Pons (tissue), 1 donor: ENCODE measurements around the gene SGO2.
"Not testable (repeated sequence)": the region's sequence is repeated elsewhere in the genome, so short reads cannot be mapped to it uniquely, and the experiment has no call there.

ENCODE experiments used
- DNase-seq: peaks from one replicate; pipeline ENCODE4 v3.0.0-alpha.2; 2016; ENCODE audit warnings: low spot score

The SGO2 gene

GRCh38 chr2:200525066-200525465 lies 941 bp upstream of the SGO2 start:
- no peak for DNase-seq

DNA sequence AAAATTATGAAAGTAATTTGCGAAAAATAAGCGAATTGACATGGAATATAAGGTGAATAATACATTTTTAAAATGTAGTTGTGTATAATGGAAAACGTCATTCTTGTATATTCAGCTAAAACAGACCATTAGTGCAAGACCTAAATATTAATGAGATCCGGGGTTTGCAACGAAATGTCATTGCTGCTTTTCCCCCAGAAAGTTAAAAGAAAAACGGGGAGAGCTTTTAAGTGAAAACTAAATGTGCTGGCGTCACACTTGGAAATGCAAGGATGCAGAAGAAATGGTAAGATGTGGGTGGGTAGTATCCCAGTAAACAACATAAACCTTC lies 491 bp upstream of the SGO2 start:
- no peak for DNase-seq

DNA sequence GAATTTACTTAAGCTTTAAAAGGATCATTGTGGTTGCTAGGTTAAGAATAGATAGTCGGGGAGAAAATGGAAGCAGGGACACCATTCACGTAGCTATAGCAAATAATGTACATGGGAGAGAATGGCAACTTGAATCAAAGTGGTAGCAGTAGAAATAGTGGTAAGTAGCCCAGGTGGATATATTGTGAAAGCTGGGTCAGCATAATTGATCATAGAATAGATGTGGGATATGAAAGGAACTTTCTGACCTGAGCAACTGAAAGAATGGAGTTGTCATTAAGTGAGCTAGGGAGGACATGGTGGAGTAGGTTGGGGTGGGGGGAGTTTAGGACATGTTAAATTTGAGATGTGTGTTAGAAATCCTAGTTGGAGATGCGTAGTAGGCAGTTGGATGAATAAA lies 2.2 kb downstream of the SGO2 start:
- no peak for DNase-seq

DNA sequence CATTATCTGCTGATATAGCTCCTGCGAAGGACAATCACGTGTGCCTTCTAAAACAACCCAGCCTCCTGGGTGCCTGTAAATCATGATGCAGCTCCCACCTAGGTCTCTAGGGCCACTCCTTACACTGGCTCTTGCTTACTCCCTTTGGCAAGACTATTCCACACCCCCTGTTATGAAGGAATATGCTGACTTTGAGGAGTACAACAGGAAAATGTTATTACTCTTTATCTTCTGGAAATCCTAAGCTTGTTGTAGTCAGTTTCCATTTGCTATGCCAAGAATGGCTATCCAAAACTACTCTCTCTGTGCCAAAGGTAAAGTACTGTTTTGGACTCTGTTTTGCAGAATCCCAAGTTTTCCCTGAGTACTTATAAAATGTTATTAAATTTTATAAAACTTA lies 7.7 kb downstream of the SGO2 start:
- no peak for DNase-seq

GRCh38 chr2:200534572-200534971 lies 8.6 kb downstream of the SGO2 start:
- no peak for DNase-seq

GRCh38 chr2:200538139-200538538 lies 12.1 kb downstream of the SGO2 start:
- DNase-seq, result no peak

- no peak for DNase-seq
Observed at GRCh38 chr2:200540793-200541192, 14.8 kb downstream of the SGO2 start.

GRCh38 chr2:200566596-200566995 lies 40.6 kb downstream of the SGO2 start:
- DNase-seq, result not testable (repeated sequence)

DNA sequence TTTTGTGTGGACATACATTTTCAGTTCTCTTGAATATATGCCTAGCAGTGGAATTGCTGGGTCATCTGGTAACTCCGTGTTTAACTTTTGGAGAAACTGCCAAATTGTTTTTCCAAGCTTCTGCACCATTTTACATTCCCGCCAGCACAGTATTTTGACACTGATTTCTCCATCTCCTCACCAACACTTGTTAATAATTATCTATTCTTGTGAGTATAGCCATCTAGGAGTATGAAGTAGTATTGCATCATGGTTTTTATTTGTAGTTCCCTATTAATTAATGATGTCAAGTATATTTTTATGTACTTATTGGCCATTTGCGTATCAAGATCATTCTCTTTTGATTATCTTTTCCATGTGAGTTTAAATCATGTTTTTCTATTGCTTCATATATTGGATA lies 41.9 kb downstream of the SGO2 start:
- no peak for DNase-seq

DNA sequence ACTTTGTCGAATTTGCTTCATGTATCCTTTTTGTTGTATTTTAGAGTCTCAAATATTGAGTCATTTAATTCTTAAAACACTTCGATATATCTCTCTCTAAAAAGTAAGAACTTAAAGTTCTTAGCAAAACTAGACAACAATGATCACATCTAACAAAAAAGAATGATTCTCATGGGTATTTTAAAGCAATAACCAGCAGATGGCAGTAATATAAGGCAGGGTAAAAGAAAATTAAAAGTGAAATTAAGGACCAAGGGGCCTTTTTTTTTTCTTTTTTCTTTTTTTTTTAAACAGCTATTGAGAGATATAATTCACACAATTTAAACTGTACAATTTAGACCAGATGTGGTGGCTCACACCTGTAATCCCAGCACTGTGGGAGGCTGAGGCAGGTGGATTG lies 50.0 kb downstream of the SGO2 start:
- no peak for DNase-seq

- no peak for DNase-seq
Observed at GRCh38 chr2:200577027-200577426, 51.0 kb downstream of the SGO2 start.

GRCh38 chr2:200578778-200579177 lies 52.8 kb downstream of the SGO2 start:
- DNase-seq, result no peak

GRCh38 chr2:200584639-200585038 lies 58.6 kb downstream of the SGO2 start:
- DNase-seq, result no peak

DNA sequence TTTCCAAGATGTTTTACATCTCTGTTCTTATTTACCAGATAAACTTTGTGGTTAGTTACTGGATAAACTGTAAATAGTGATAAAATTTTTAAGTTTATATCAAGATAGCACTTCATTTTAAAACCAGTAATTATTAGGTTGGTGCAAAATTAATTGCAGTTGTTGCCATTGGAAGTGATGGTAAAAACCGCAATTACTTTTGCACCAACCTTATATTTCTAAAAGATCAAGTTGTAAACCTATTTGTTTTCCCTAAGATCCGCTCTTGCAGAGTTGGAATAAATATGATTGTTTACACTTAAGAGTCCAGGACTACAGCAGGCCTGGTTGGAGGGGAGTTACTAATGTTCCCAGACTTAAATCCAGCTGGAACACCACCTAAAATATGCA lies 59.3 kb downstream of the SGO2 start:
- no peak for DNase-seq

- DNase-seq, result peak; percentile 20
Observed at GRCh38 chr2:200585730-200586643, 60.0 kb downstream of the SGO2 start, which contains the start of gene AOX1. AOX1 (plus strand) TSS chr2:200586014; CDS start chr2:200586109, 95 bp downstream.

DNA sequence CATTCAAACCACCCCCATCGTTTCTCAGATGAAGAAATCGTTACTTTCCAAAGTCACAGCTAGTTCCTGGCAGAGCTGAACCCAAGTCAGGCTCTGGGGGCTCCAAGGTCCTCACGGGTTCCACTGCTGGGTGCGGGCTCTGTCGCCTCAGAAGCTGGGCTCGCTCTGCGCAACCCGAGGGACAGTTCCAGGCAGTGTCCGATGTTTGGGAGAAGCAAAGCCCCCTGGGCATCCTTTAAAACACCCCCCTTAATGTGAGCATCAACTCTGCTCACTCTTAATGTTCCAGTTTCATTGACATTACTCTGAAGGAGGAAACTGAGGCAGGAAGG lies 60.6 kb downstream of the SGO2 start:
- no peak for DNase-seq

DNA sequence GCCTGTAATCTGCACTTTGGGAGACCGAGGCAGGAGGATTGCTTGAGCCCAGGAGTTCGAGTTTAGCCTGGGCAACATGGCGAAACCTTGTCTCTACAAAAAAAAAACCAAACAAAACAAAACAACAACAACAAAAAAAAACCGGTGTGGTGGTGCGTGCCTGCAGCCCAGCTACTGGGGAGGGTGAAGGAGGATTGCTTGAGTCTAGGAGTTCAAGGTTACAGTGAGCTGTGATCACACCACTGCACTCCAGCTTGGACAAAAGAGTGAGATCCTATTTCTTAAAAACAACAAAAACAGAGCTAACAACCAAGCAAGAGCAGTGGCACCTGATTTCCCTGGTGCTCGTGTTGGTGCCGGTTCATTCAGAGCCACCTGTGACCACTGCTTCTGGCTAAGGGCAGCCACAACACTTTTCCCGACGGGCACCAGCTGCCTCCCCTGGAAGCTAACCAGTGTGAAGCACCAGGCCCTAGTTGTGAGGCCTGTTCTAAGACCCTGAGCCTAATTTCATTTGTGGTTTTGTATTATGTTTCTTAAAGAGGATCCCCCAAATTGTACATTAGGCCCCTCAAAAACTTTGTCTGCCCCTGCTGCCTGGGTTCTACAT lies 61.1 kb downstream of the SGO2 start:
- no peak for DNase-seq

DNA sequence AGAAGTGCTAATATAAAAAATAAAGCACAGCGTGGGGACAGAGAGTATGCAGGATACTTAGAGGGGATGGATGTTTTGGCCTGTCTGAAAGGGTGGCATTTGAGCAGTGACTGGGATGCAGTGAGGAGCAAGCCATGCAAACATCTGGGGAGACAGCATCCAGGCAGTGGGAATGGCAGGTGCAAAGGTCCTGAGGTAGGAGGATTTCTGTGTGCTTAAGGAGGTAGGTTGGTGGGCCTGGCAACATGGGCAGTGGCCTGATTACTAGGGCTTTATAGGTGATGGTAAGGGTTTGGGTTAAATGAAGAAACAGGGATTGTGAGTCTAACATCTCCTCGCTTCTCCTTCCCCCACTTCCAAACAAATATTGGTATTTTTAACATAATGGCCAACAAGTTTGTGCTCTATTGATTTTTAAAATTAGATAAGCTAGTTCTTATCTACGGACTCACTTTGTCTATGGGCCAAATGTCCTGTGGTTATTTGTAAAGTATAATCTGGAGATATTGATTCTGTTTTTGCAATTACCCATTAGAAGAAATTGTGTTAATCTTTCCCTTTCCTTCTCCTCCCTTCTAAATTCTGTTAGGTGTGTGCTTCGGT lies 62.2 kb downstream of the SGO2 start:
- DNase-seq, result no peak

- no peak for DNase-seq
Observed at GRCh38 chr2:200590090-200590489, 64.1 kb downstream of the SGO2 start.

GRCh38 chr2:200591308-200591707 lies 65.3 kb downstream of the SGO2 start:
- DNase-seq, result no peak

DNA sequence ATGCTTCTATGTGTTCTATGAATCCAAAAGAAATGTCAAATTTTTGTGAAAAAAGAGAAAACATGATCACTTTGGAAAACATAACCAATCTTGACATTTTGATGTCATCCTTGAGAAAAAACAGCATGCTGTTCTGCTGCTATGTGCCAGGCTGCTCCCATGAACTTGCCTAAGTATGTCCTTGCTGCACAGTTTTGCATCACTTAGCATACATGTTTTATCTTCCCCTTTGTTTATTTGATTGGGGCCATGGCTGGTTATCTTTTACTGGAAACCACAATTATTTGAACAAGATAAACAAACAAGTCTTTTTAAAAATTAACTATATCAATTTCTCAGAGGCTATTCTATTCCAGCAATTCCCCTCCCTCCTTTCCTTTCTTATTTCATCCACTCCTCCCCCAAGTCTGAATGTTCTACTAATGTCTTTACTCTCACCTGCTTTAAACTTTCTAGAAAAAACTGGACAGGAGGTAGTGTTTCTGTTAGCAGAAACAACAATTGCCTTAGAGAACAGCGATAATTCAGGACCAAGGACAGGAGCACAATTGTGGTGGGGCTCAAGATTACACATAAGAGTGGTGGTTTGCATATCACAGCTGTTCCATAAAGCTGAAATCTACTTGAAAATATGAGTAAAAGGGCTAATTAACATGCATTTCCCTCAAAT lies 66.5 kb downstream of the SGO2 start:
- no peak for DNase-seq

- no peak for DNase-seq
Observed at GRCh38 chr2:200593905-200594304, 67.9 kb downstream of the SGO2 start.

GRCh38 chr2:200595913-200596312 lies 69.9 kb downstream of the SGO2 start:
- DNase-seq, result no peak
